Activated T-helper 1 cell treated with anti-CD3 and anti-CD28 coated beads, Interleukin-12 subunit alpha, Interleukin-12 subunit beta, Interleukin-2, Interleukin-4 antibody, amounts not matched to agents 30 ng/mL and 10 ng/mL and 1 ng/mL, durations not matched to agents 14 hours and 24 hours and 36 hours (primary cell): ENCODE data around the gene NTN1. TPM values are rescaled to one million over a fixed set of nuclear protein-coding genes. Genes with fewer than 3 reads are reported as not detected.

Experiments
- DNase-seq: peaks from one replicate; pipeline ENCODE4 v3.0.0; 2021; ENCODE audit warnings: low spot score
- H3K27ac Mint-ChIP-seq: one replicate; pipeline ENCODE4 v1.8.0; 2021; ENCODE audit warnings: mild to moderate bottlenecking, mixed read lengths
- H3K27me3 Mint-ChIP-seq: one replicate; pipeline ENCODE4 v1.8.0; 2022; ENCODE audit warnings: mild to moderate bottlenecking, moderate library complexity, mixed read lengths; ENCODE audit not compliant: insufficient read depth
- H3K36me3 Mint-ChIP-seq: one replicate; pipeline ENCODE4 v1.8.0; 2021; ENCODE audit warnings: low read depth, mixed read lengths
- H3K4me1 Mint-ChIP-seq: one replicate; pipeline ENCODE4 v1.8.0; 2021; ENCODE audit warnings: low read depth, mixed read lengths
- H3K4me3 Mint-ChIP-seq: one replicate; pipeline ENCODE4 v1.8.0; 2021; ENCODE audit warnings: mild to moderate bottlenecking, moderate library complexity, mixed read lengths
- H3K9me3 Mint-ChIP-seq: one replicate; pipeline ENCODE4 v1.8.0; 2021; ENCODE audit warnings: mixed read lengths
- intact Hi-C: fragments of 100-400 bp; cut with micrococcal nuclease; formaldehyde crosslinking; loops from one replicate; pipeline ENCODE4 v1.15.1; 2024
- total RNA-seq: library from RNA; stranded (reverse); gene quantifications from 2 replicates; pipeline ENCODE4 v1.2.3, GENCODE V29; 2022

The NTN1 gene
- total RNA-seq, 1 donor from 2014 or later = 0.34 TPM

DNA sequence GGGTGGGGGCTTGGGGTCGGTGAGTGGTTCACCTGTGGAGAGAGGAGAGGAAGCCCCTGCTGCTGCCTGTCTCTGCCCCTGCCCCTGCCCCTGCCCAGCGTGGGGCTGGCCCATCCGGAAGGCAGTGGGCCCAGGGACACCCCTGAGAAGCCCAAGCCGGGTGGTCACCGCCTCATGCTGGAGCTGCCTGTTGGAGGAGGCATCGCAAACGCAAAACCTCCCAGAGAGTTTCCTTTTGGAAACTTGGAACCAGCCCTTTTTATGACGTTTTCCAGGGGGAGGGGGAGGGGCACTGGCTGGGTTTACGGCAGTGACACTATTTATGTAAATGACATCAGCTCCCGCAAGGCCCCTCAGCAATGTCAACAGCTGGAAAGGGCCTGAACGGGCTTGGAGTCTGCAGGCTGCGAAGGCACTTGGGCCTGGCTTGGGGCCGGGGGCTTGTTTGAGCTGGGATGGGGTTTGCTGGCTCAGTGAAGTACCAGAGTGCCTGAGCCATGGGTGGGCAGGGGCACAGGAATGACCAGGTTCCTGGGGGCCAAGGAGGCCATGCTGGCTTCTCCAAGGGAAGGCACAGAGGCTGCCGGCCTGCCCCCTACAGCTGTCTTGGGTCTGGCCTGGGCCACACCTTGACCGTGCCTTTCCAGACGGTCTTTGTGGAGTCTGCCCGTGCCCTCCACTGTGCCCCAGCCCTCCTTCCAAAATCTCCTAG, 219.5 kb downstream of the NTN1 start:
- H3K4me3 Mint-ChIP-seq = peak overlapping the region; percentile 42
- no peaks in the 10 kb centered on the region for H3K9me3 Mint-ChIP-seq
- DNase-seq = no peak
- H3K27me3 Mint-ChIP-seq = no peaks in the 10 kb centered on the region
- intact Hi-C loops = loop anchor here (1.0 kb wide), 2 partner anchors 11 to 49 kb away; no protein-coding TSS in a partner anchor
- no peak overlapping the region for H3K27ac Mint-ChIP-seq
- peaks cover 12% of the 10 kb centered on the region for H3K4me1 Mint-ChIP-seq
- H3K36me3 Mint-ChIP-seq = no peaks in the 10 kb centered on the region

- Mint-ChIP-seq H3K4me3 (peak overlapping the region; percentile 42), H3K27me3 (no peaks in the 10 kb centered on the region), H3K4me1 (peaks cover 12% of the 10 kb centered on the region), H3K36me3 (no peaks in the 10 kb centered on the region), H3K27ac (peak overlapping the region; percentile 40), H3K9me3 (no peaks in the 10 kb centered on the region)
- no peak for DNase-seq
- intact Hi-C loops = no loop called here
Observed at GRCh38 chr17:9241371-9241712, 220.0 kb downstream of the NTN1 start.

GRCh38 chr17:9241774-9242496, 220.6 kb downstream of the NTN1 start:
- peak overlapping the region; percentile 40 for H3K27ac Mint-ChIP-seq
- H3K36me3 Mint-ChIP-seq = no peaks in the 10 kb centered on the region
- peaks cover 12% of the 10 kb centered on the region for H3K4me1 Mint-ChIP-seq
- no peaks in the 10 kb centered on the region for H3K9me3 Mint-ChIP-seq
- H3K27me3 Mint-ChIP-seq = no peaks in the 10 kb centered on the region
- no peak for DNase-seq
- H3K4me3 Mint-ChIP-seq = peak overlapping the region; percentile 42
- intact Hi-C loops = no loop called here

GRCh38 chr17:9242497-9242881, 221.2 kb downstream of the NTN1 start:
- Mint-ChIP-seq H3K36me3 (no peaks in the 10 kb centered on the region), H3K27ac (no peak overlapping the region), H3K4me3 (no peak overlapping the region), H3K4me1 (peaks cover 12% of the 10 kb centered on the region), H3K9me3 (no peaks in the 10 kb centered on the region), H3K27me3 (no peaks in the 10 kb centered on the region)
- DNase-seq = no peak
- intact Hi-C loops = no loop called here

GRCh38 chr17:9242983-9243382, 221.7 kb downstream of the NTN1 start:
- peaks cover 12% of the 10 kb centered on the region for H3K4me1 Mint-ChIP-seq
- H3K36me3 Mint-ChIP-seq = no peaks in the 10 kb centered on the region
- H3K9me3 Mint-ChIP-seq = no peaks in the 10 kb centered on the region
- no peak overlapping the region for H3K27ac Mint-ChIP-seq
- H3K4me3 Mint-ChIP-seq = no peak overlapping the region
- no peak for DNase-seq
- intact Hi-C loops = no loop called here
- no peaks in the 10 kb centered on the region for H3K27me3 Mint-ChIP-seq

DNA sequence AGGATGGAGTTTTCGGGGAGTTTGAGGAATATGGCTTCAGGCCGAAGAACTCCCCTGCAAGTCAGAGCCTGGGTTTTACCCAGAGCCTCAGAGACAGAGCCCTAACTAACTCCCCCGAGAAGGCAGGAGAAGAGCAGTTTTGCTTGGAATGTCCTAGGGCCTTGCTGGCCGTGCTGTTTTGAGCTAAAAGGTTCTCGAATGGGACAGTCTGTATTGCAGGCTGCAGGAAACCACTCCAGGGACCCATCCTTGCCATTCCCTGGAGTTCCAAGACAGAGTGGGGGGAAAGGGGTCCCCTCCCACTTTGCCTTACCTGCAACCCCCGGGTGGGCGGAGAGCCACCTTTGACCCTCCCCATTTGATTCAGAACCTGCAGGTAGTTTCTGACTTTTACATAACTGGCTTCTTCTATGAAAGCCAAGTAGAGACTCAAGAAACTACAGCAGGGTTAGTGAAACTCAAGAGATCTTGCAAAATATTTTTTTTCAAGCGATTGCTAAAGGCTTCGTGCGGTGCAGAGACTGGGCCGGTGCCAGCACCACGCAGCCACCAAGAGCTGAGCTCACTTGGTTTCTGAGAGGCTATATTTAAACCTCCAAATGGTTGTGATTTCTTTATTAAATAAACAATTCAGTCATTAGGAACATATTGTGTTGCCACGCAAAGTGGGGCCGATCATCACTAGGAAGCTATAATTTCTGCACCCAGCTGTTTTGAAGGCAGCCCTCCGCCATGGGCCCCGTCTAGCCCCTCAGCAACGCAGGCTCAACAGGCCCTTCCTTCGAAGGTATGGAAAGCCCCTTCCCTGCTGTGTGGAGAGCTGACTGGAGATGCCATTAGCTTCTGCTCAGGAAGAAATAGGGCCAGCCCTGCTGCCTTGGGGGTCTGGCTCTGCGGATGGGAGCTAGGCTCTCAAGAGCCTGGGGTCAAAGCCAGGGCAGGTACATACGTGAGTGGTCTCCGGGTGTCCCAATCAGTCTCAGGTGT, 223.0 kb downstream of the NTN1 start:
- intact Hi-C loops = no loop called here
- H3K4me3 Mint-ChIP-seq = no peak overlapping the region

GRCh38 chr17:9247401-9247938, 226.2 kb downstream of the NTN1 start:
- H3K36me3 Mint-ChIP-seq = no peaks in the 10 kb centered on the region
- DNase-seq = no peak
- H3K4me3 Mint-ChIP-seq = no peak overlapping the region
- no peaks in the 10 kb centered on the region for H3K9me3 Mint-ChIP-seq
- peaks cover 7% of the 10 kb centered on the region for H3K4me1 Mint-ChIP-seq
- H3K27me3 Mint-ChIP-seq = no peaks in the 10 kb centered on the region
- intact Hi-C loops = no loop called here
- H3K27ac Mint-ChIP-seq = no peak overlapping the region

More for the DNA sequence above, 223.0 kb downstream of the NTN1 start:
- DNase-seq = no peak
- Mint-ChIP-seq H3K27ac (no peak overlapping the region), H3K27me3 (no peaks in the 10 kb centered on the region), H3K4me1 (peaks cover 3% of the 10 kb centered on the region), H3K36me3 (no peaks in the 10 kb centered on the region), H3K9me3 (no peaks in the 10 kb centered on the region)

DNA sequence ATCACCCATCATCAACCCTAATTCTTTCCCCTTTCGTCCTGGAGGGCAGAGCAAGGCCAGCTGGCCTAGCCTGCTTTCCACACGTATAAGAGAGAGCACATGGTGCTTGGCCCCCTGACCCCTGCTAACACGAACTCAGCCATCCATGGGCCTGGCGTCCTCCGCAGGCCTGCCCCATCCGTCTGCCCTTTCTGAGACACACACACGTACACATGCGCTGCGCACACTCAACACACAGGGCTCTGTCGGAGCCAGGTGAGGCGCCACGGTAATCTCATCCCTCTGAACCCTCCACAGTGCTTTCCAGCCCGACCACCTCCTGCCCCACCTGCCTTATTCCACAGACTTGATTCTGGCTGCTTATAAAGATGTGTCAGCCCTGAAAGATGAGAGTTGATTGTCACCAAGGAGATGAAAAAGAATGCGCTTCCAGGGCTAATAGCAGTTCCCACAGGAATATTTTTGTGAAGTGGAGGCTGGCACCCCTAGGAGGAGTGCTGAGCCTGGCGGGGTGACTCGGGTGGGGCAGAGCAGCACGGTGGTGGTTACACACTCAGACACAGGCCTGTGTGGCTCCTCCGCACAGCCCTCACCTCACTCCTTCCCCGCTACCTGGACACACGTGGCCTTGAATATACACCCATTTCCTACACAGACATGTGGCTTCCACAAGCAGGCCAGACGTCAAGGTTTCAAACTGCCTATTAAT, 228.1 kb downstream of the NTN1 start:
- Mint-ChIP-seq H3K36me3 (peaks cover 2% of the 10 kb centered on the region), H3K4me3 (no peak overlapping the region), H3K4me1 (peaks cover 17% of the 10 kb centered on the region), H3K27me3 (no peaks in the 10 kb centered on the region), H3K27ac (no peak overlapping the region), H3K9me3 (no peaks in the 10 kb centered on the region)
- intact Hi-C loops = no loop called here
- no peak for DNase-seq

GRCh38 chr17:9251273-9251672, 230.0 kb downstream of the NTN1 start:
- H3K27me3 Mint-ChIP-seq = no peaks in the 10 kb centered on the region
- H3K36me3 Mint-ChIP-seq = peaks cover 2% of the 10 kb centered on the region
- H3K9me3 Mint-ChIP-seq = no peaks in the 10 kb centered on the region
- no peak overlapping the region for H3K4me3 Mint-ChIP-seq
- H3K27ac Mint-ChIP-seq = no peak overlapping the region
- DNase-seq = no peak
- peaks cover 17% of the 10 kb centered on the region for H3K4me1 Mint-ChIP-seq
- intact Hi-C loops = no loop called here

DNA sequence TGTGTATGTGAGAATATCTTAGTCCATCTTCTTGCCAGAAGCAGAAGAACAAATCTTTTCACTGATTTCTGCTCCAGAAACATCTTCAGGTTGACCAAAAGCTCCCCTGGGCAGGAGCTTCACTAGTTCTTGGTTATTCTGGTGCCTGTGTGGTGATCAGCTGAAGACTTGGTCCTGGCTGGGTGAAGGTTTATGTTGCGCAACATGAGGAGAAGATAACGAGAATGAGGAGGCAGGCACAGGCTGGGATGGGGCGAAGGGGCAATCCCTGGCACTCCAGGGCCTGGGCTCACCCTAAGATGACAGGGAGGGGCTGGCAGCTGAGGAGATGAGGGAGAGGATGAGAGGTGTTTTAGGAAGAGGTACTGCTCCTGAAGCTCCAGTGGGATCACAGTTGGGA, 232.0 kb downstream of the NTN1 start:
- Mint-ChIP-seq H3K36me3 (peaks cover 4% of the 10 kb centered on the region), H3K4me3 (no peak overlapping the region), H3K4me1 (peaks cover 17% of the 10 kb centered on the region), H3K27ac (no peak overlapping the region), H3K9me3 (no peaks in the 10 kb centered on the region), H3K27me3 (peaks cover 1% of the 10 kb centered on the region)
- DNase-seq = no peak
- intact Hi-C loops = no loop called here

GRCh38 chr17:9254841-9255240, 233.5 kb downstream of the NTN1 start:
- Mint-ChIP-seq H3K4me1 (peaks cover 17% of the 10 kb centered on the region), H3K36me3 (peaks cover 4% of the 10 kb centered on the region)
- intact Hi-C loops = no loop called here

GRCh38 chr17:9255833-9256232, 234.5 kb downstream of the NTN1 start:
- Mint-ChIP-seq H3K27me3 (peaks cover 1% of the 10 kb centered on the region), H3K4me1 (peaks cover 17% of the 10 kb centered on the region), H3K36me3 (peaks cover 4% of the 10 kb centered on the region), H3K4me3 (no peak overlapping the region), H3K9me3 (no peaks in the 10 kb centered on the region), H3K27ac (no peak overlapping the region)
- intact Hi-C loops = no loop called here
- no peak for DNase-seq

More at GRCh38 chr17:9254841-9255240, 233.5 kb downstream of the NTN1 start:
- Mint-ChIP-seq H3K4me3 (no peak overlapping the region), H3K27me3 (peaks cover 1% of the 10 kb centered on the region), H3K9me3 (no peaks in the 10 kb centered on the region), H3K27ac (no peak overlapping the region)
- no peak for DNase-seq
